Ureter (tissue), 1 donor: ENCODE measurements around the gene TFDP1. TPM values are rescaled to one million over a fixed set of nuclear protein-coding genes. Genes with fewer than 3 reads are reported as not detected.

Source experiments
- DNase-seq: peaks from one replicate; pipeline ENCODE4 v3.0.0-alpha.2; 2020; ENCODE audit warnings: low spot score
- total RNA-seq: library from RNA; stranded (reverse); gene quantifications from one replicate; pipeline ENCODE4 v1.2.4, GENCODE V29; 2023
- donor health status: DM: yes; HTN: yes; CAD: no.

TFDP1 gene
- total RNA-seq, 1 donor from 2014 or later: 54.9 TPM

- DNase-seq: no peak
Observed at GRCh38 chr13:113665597-113666328, 81.2 kb downstream of the TFDP1 start.

GRCh38 chr13:113666329-113666670 is 81.7 kb downstream of the TFDP1 start:
- no peak for DNase-seq

- DNase-seq: no peak
Observed at GRCh38 chr13:113666951-113667701, 82.6 kb downstream of the TFDP1 start, which contains the start of gene GRK1. TSS of gene GRK1 (plus strand) at chr13:113667219. CDS start at chr13:113667387, 168 bp downstream.

GRCh38 chr13:113667771-113668490 is 83.4 kb downstream of the TFDP1 start:
- DNase-seq: no peak

- no peak for DNase-seq
Observed at GRCh38 chr13:113668491-113668971, 84.0 kb downstream of the TFDP1 start.

- no peak for DNase-seq
Observed at GRCh38 chr13:113669231-113669754, 84.7 kb downstream of the TFDP1 start.

- DNase-seq: no peak
Observed at GRCh38 chr13:113669755-113670341, 85.3 kb downstream of the TFDP1 start.

GRCh38 chr13:113670541-113670940 is 86.0 kb downstream of the TFDP1 start:
- DNase-seq: no peak

- no peak for DNase-seq
Observed at GRCh38 chr13:113671066-113672001, 86.8 kb downstream of the TFDP1 start.

- DNase-seq: no peak
Observed at GRCh38 chr13:113672002-113672651, 87.6 kb downstream of the TFDP1 start.

Other genes starting within 250 kb of the TFDP1 start
- gene GRTP1, start 220.6 kb upstream of the TFDP1 start, total RNA-seq: 25.2 TPM
- gene ADPRHL1, start 131.3 kb upstream of the TFDP1 start, total RNA-seq: 4.2 TPM
- gene DCUN1D2, start 94.0 kb upstream of the TFDP1 start, total RNA-seq: 20.6 TPM
- not detected for gene ATP4B, start 73.4 kb downstream of the TFDP1 start, total RNA-seq
- gene GRK1, start 82.5 kb downstream of the TFDP1 start, total RNA-seq: not detected
- gene TMEM255B, start 174.5 kb downstream of the TFDP1 start, total RNA-seq: 20.6 TPM